Transverse colon (tissue), 4 donors: ENCODE results near the gene DIABLO. TPM values are rescaled to one million over a fixed set of nuclear protein-coding genes. Genes with fewer than 3 reads are reported as not detected.
A peak's percentile ranks its signal among the peaks of the same experiment; 100 is the strongest.

Experiments used
- DNase-seq: peaks from one replicate; pipeline ENCODE4 v3.0.0-alpha.2; 2019
- H3K27ac ChIP-seq, 4 donors: fragments of 200-600 bp; sonication (generic); 2 replicates each; pipeline ENCODE4 v1.5.1; 2016 to 2018; ENCODE audit warnings: inconsistent platforms in 4 of 4
- H3K27me3 ChIP-seq: fragments of 200-600 bp; sonication (generic); 2 replicates; pipeline ENCODE4 v1.5.1; 2017; ENCODE audit warnings: inconsistent platforms
- H3K36me3 ChIP-seq, 4 donors: fragments of 200-600 bp; sonication (generic); 2 replicates each; pipeline ENCODE4 v1.5.1; 2017 to 2019; ENCODE audit warnings: inconsistent platforms in 4 of 4
- H3K4me1 ChIP-seq, 4 donors: fragments of 200-600 bp; sonication (generic); 2 replicates each; pipeline ENCODE4 v1.5.1; 2017 to 2020; ENCODE audit warnings: inconsistent platforms in 4 of 4
- H3K4me3 ChIP-seq, 4 donors: fragments of 200-600 bp; sonication (generic); 1 replicate in 1 of 4; 2 replicates in 3 of 4; pipeline versions ENCODE4 v1.5.1 to v1.6.1; 2017 to 2019; ENCODE audit warnings: inconsistent platforms in 4 of 4
- H3K9me3 ChIP-seq, 2 donors: fragments of 200-600 bp; sonication (generic); 2 replicates each; pipeline ENCODE4 v1.5.1; 2017 to 2019; ENCODE audit warnings: inconsistent platforms in 2 of 2
- EP300 ChIP-seq: sonication (generic); formaldehyde crosslinking; IDR thresholded peaks from one replicate; pipeline ENCODE4 v1.6.1; 2017; ENCODE audit warnings: antibody characterized with exemption, low read depth
- POLR2A ChIP-seq: fragments of 450-650 bp; IDR thresholded peaks from one replicate; pipeline ENCODE4 v1.6.1; 2016; ENCODE audit warnings: antibody characterized with exemption, mild to moderate bottlenecking, moderate library complexity
- POLR2AphosphoS5 ChIP-seq, 3 donors: sonication (generic); formaldehyde crosslinking; IDR thresholded peaks; one replicate each; pipeline ENCODE4 v1.6.1; 2016; ENCODE audit warnings: antibody characterized with exemption in 3 of 3
- WGBS, 2 donors: methylation state at CpG; one replicate each; pipeline ENCODE4 v1.1.5; 2018; ENCODE audit warnings: low coverage in 1 of 2; 5-methylcytosine and 5-hydroxymethylcytosine counted together
- in situ Hi-C, 4 donors: fragments of 200-750 bp; cut with MboI; loops; one replicate each; pipeline versions ENCODE4 v1.15.0 to v1.15.1; 2017; ENCODE audit warnings: low sequenced_read_pairs in 3 of 4, low pct_ligation_motif_present in 1 of 4, low pct_unique_long_range_greater_than_20kb in 1 of 4
- intact Hi-C: fragments of 100-400 bp; cut with DNase I; formaldehyde crosslinking; loops from one replicate; pipeline ENCODE4 v1.15.1; 2023; ENCODE audit warnings: low total_unique reads
- total RNA-seq, 4 donors: library from RNA; depleted of rRNA; stranded (reverse); fragments of >200 nt; gene quantifications; one replicate each; pipeline ENCODE4 v1.1.0, GENCODE V29; 2016
- TF ChIP-seq, protein P1 (sequence below), 5 experiments: fragments of 200-600 bp in 3 of 5; fragments of 450-650 bp in 2 of 5; sonication (generic) in 3 of 5; IDR thresholded peaks; 1 replicate in 2 of 5; 2 replicates in 3 of 5; pipeline ENCODE4 v1.5.1; 2016 to 2017; ENCODE audit warnings: antibody characterized with exemption in 5 of 5, inconsistent platforms in 3 of 5, mild to moderate bottlenecking in 2 of 5, moderate library complexity in 1 of 5

DIABLO gene
- total RNA-seq, 4 donors from 2014 or later, result 10.5 to 121 (median 54.3) TPM

GRCh38 chr12:122190842-122191668 lies 34.8 kb downstream of the DIABLO start:
- Histone ChIP-seq H3K9me3 (no peaks in the 10 kb centered on the region), H3K36me3 (no peaks in the 10 kb centered on the region), H3K27me3 (no peaks in the 10 kb centered on the region), H3K4me1 (no peaks in the 10 kb centered on the region), H3K4me3 (no peak overlapping the region), H3K27ac (no peak overlapping the region)
- DNase-seq, result peak; percentile 84
- TF ChIP-seq POLR2AphosphoS5 (IDR thresholded peaks at IDR 0.05), result no peak
- no peak for TF ChIP-seq EP300
- TF ChIP-seq POLR2A, result no peak
- TF ChIP-seq, protein P1, sequence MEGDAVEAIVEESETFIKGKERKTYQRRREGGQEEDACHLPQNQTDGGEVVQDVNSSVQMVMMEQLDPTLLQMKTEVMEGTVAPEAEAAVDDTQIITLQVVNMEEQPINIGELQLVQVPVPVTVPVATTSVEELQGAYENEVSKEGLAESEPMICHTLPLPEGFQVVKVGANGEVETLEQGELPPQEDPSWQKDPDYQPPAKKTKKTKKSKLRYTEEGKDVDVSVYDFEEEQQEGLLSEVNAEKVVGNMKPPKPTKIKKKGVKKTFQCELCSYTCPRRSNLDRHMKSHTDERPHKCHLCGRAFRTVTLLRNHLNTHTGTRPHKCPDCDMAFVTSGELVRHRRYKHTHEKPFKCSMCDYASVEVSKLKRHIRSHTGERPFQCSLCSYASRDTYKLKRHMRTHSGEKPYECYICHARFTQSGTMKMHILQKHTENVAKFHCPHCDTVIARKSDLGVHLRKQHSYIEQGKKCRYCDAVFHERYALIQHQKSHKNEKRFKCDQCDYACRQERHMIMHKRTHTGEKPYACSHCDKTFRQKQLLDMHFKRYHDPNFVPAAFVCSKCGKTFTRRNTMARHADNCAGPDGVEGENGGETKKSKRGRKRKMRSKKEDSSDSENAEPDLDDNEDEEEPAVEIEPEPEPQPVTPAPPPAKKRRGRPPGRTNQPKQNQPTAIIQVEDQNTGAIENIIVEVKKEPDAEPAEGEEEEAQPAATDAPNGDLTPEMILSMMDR (IDR thresholded peaks at IDR 0.05), result peak; percentile 70 to 84 (median 81)
- 11 to 64% methylated on average over 3 to 18 of the region's 18 CpGs for WGBS, 2 donors
- in situ Hi-C loops (loop anchor here in 2 of 4 donors (10.0 to 25.0 kb wide), 2 partner anchors 136 to 279 kb away; partner anchors contain the start of gene CFAP251 (in 1 of the 2)), intact Hi-C loops (no loop called here)

DNA sequence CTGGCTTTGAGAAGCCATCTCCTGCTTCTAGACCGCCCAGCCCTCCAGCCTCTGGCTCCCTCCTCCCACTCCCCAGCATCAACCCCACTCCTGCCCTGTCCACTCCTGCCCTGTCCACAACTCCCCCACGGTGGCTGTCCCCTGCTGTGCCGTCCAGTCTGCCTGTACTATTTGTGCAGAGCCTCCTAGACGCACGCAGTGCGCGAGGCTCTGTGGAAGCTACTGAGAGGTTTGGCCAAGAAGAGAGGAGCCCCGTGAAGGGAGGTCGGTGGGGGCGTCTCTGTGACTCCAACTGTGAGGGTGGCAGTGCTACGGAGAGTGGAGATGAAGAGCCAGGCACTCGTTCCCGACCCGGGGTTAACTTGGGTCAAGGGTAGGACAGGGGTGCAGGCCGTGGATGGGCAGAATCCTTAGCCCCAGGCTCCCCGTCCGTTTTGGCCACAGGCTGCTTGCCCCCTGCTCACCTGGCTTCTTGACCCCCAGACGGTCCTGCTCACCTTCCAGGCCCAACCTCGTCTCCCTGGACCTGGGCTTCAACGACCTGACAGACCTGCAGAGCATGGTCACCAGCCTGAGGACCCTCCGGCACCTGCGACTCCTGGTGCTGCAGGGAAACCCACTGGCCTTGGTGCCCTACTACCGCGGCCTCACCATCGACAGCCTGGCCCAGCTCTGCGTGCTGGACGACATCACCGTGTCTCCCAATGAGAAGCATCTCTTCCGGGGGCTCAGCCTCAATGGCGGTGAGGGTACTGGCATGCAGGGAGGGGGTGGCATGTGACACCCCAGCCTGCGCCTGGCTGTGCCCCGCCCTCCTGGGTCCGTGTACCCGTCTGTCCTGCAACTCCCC lies 36.0 kb downstream of the DIABLO start:
- no peak overlapping the region for H3K4me3 ChIP-seq
- intact Hi-C loops (no loop called here), in situ Hi-C loops (loop anchor here in 3 of 4 donors (10.0 to 25.0 kb wide), 3 partner anchors 55 to 278 kb away; partner anchors contain the start of gene CFAP251 (in 1 of the 3))
- DNase-seq, result no peak
- H3K9me3 ChIP-seq, result no peaks in the 10 kb centered on the region
- 84% methylated on average over 34 of the region's 34 CpGs; no CpG with 5 or more reads in 1 of the 2 donors for whole genome bisulfite sequencing, 2 donors
- no peak overlapping the region for H3K27ac ChIP-seq
- no peaks in the 10 kb centered on the region for H3K4me1 ChIP-seq
- TF ChIP-seq, protein P1 (IDR thresholded peaks at IDR 0.05), result no peak
- TF ChIP-seq EP300, result no peak
- TF ChIP-seq POLR2AphosphoS5 (IDR thresholded peaks at IDR 0.05), result no peak
- TF ChIP-seq POLR2A, result no peak
- H3K36me3 ChIP-seq, result no peaks in the 10 kb centered on the region
- no peaks in the 10 kb centered on the region for H3K27me3 ChIP-seq

GRCh38 chr12:122187466-122187865 lies 38.4 kb downstream of the DIABLO start:
- WGBS, 2 donors, result 78% methylated on average over 12 of the region's 12 CpGs; no CpG with 5 or more reads in 1 of the 2 donors
- DNase-seq, result no peak
- H3K27ac ChIP-seq, result no peak overlapping the region
- no peaks in the 10 kb centered on the region for H3K9me3 ChIP-seq
- H3K36me3 ChIP-seq, result no peaks in the 10 kb centered on the region
- no peak for TF ChIP-seq EP300
- TF ChIP-seq POLR2A, result no peak
- TF ChIP-seq POLR2AphosphoS5 (IDR thresholded peaks at IDR 0.05), result no peak
- TF ChIP-seq, protein P1 (IDR thresholded peaks at IDR 0.05), result no peak
- peaks cover 5% of the 10 kb centered on the region for H3K27me3 ChIP-seq
- intact Hi-C loops (no loop called here), in situ Hi-C loops (loop anchor here in 2 of 4 donors (10.0 to 25.0 kb wide), 2 partner anchors 53 to 275 kb away; partner anchors contain the start of gene CFAP251 (in 1 of the 2))
- H3K4me1 ChIP-seq, result peaks cover 4 to 9% (median 7%) of the 10 kb centered on the region in 4 donors
- H3K4me3 ChIP-seq, result no peak overlapping the region
